Adrenal gland (tissue), 5 donors: Measurements from ENCODE around the gene HSD17B3.

Source experiments
- CTCF ChIP-seq, 6 experiments: fragments of 450-650 bp in 4 of 6; fragments of 200-600 bp in 2 of 6; sonication (generic) in 1 of 6; IDR thresholded peaks; 1 replicate in 5 of 6; 2 replicates in 1 of 6; pipeline versions ENCODE4 v1.5.1 to v1.8.0; 2016 to 2021; ENCODE audit warnings: antibody characterized with exemption in 6 of 6, mild to moderate bottlenecking in 2 of 6, moderate library complexity in 1 of 6
- POLR2A ChIP-seq, 2 donors: fragments of 450-650 bp; IDR thresholded peaks; one replicate each; pipeline ENCODE4 v1.6.1; 2017; ENCODE audit warnings: antibody characterized with exemption in 2 of 2, mild to moderate bottlenecking in 2 of 2, moderate library complexity in 1 of 2
- donor health status: DM: no; HTN: no; CAD: no.

DNA sequence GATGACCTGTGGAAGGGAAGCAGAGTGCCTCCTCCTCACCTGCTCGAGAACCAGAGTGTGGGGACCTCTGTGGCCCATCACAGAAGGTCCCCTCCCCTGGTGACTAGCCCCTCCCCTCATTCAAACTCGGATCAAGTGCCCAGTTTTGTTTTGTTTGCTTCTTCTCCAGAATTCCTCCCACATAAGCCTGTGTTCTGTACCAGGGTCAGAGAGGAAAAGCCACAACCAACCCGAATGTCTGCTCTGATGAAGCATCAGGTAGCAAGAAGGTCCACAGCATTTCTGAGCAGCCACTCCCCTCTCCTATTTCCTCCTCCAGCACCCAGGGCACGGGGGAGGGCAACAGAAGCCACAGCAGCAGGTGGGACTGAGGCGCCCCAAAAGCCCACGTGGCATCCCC is 58.2 kb downstream of the HSD17B3 start:
- TF ChIP-seq CTCF (IDR thresholded peaks at IDR 0.05) = no peak
- no peak for TF ChIP-seq POLR2A (IDR thresholded peaks at IDR 0.05)
